Measurements from ENCODE around the gene ACACB.

Gene ACACB

GRCh38 chr12:109221277-109221931 is 105.0 kb downstream of the ACACB start:
- no peak for DNase-seq

GRCh38 chr12:109222062-109222461 is 105.7 kb downstream of the ACACB start:
- no peak for DNase-seq

- no peak for DNase-seq
Observed at GRCh38 chr12:109222496-109222895, 106.1 kb downstream of the ACACB start.

- DNase-seq: no peak
Observed at GRCh38 chr12:109223211-109223610, 106.8 kb downstream of the ACACB start.

GRCh38 chr12:109223868-109224267 is 107.5 kb downstream of the ACACB start:
- DNase-seq: no peak

- no peak for DNase-seq
Observed at GRCh38 chr12:109228664-109229063, 112.3 kb downstream of the ACACB start.

GRCh38 chr12:109230193-109230592 is 113.8 kb downstream of the ACACB start:
- DNase-seq: no peak

- no peak for DNase-seq
Observed at GRCh38 chr12:109232731-109233130, 116.3 kb downstream of the ACACB start.

GRCh38 chr12:109234012-109234411 is 117.6 kb downstream of the ACACB start:
- DNase-seq: no peak

- DNase-seq: no peak
Observed at GRCh38 chr12:109236257-109236656, 119.9 kb downstream of the ACACB start.

GRCh38 chr12:109239179-109239578 is 122.8 kb downstream of the ACACB start:
- no peak for DNase-seq

- no peak for DNase-seq
Observed at GRCh38 chr12:109239691-109240090, 123.3 kb downstream of the ACACB start.

- DNase-seq: no peak
Observed at GRCh38 chr12:109240365-109240764, 124.0 kb downstream of the ACACB start.

GRCh38 chr12:109241936-109242335 is 125.5 kb downstream of the ACACB start:
- DNase-seq: no peak

GRCh38 chr12:109244073-109244472 is 127.7 kb downstream of the ACACB start:
- DNase-seq: no peak

GRCh38 chr12:109246221-109246620 is 129.8 kb downstream of the ACACB start:
- DNase-seq: no peak

- DNase-seq: no peak
Observed at GRCh38 chr12:109247831-109248654, 131.7 kb downstream of the ACACB start.

- DNase-seq: no peak
Observed at GRCh38 chr12:109250523-109250922, 134.1 kb downstream of the ACACB start.

- no peak for DNase-seq
Observed at GRCh38 chr12:109252799-109253198, 136.4 kb downstream of the ACACB start.

- no peak for DNase-seq
Observed at GRCh38 chr12:109253913-109254544, 137.6 kb downstream of the ACACB start.

- DNase-seq: no peak
Observed at GRCh38 chr12:109255377-109255776, 139.0 kb downstream of the ACACB start.

GRCh38 chr12:109256011-109256410 is 139.6 kb downstream of the ACACB start:
- no peak for DNase-seq

- no peak for DNase-seq
Observed at GRCh38 chr12:109258201-109258600, 141.8 kb downstream of the ACACB start.

Measured in stimulated activated CD4-positive, alpha-beta T cell treated with anti-CD3 and anti-CD28 coated beads, Interleukin-1b, Interleukin-23, amount 100 ng/mL, for 48 hours (primary cell).